Smooth muscle cell of the brain vasculature (primary cell): Measurements from ENCODE around the gene SPECC1.
"Not testable (repeated sequence)": the region's sequence is repeated elsewhere in the genome, so short reads cannot be mapped to it uniquely, and the experiment has no call there.

Experiments used
- DNase-seq: peaks from one replicate; pipeline ENCODE4 v3.0.0-alpha.2; 2012; ENCODE audit warnings: low read depth, low spot score

SPECC1 gene

DNA sequence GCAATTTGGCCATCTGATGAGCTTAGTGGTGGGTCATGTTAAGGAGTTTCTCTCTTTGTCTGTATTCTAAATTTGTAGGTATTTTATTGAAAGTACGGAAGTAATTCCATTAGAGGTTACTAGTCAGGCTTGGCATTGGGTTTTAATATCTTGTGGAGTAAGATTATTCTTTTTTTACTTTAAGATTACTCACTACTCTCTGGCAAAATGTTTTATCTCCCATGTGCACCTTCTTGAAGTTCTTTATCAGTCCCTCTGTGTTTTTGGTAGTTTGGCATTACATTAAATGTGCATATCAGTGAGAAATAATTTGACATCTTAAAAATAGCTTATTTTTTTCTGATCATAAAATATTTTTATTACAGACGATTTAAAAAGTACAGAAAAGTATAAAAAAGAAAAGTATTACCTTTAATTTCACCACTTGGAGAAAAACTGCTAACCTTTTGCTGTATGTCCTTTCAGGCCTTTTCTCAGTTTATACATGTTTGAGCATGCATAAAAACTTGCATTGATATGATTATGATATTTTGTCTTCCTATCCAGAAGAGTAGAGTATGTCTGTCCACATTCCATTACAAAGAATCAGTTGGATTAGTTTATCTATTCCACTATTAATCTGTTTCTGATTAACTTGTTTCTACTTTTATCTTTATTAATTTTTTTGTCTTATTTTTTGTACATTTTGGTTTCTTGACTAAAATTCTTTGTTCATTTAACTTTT is 198.3 kb downstream of the SPECC1 start:
- no peak for DNase-seq

- DNase-seq, result no peak
Measured at GRCh38 chr17:20208717-20209116, 199.6 kb downstream of the SPECC1 start.

- no peak for DNase-seq
Measured at GRCh38 chr17:20210180-20210579, 201.0 kb downstream of the SPECC1 start.

DNA sequence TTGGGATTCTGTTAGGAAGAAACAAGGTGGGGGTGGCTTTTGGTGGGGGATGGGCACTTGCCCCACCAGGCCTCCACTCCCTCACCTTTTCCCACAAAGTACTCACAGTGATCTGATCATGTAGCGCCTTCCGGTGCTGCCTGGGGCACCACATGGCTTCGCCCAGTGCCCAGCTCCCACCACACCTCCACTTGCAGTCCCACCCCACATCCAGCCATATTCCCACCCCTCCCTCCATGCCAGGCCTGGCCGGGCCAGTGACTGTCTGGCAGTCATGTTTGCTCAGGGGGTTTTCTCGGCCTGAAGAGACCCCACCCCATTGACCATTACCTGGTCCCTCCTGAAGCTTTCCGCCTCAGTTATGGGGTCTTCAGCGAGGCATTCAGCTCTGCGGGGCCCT is 201.5 kb downstream of the SPECC1 start:
- no peak for DNase-seq

- no peak for DNase-seq
Measured at GRCh38 chr17:20211246-20211645, 202.1 kb downstream of the SPECC1 start.

- DNase-seq, result no peak
Measured at GRCh38 chr17:20213449-20213848, 204.3 kb downstream of the SPECC1 start.

DNA sequence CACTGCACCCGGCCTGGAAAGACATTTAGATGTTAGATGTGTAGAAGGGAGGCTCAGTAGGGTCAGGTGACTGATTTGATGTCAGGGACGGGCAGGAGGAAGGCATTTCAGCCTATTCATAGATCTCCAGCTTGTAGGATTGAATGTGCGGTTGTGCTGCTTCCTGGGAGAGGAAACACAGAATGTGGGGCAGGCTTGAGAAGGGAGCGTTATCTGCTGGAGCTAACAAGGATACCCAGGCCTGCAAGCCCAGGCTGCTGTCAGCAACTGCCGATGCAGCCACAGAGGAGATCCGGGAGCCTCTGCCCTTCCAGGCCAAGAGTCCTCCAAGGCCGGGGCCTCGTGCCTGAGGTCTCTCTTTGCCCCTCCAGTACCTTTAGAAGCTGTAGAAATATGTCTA is 205.6 kb downstream of the SPECC1 start:
- DNase-seq, result no peak

GRCh38 chr17:20216154-20216815 is 207.1 kb downstream of the SPECC1 start:
- no peak for DNase-seq

GRCh38 chr17:20216853-20217252 is 207.7 kb downstream of the SPECC1 start:
- no peak for DNase-seq

GRCh38 chr17:20217677-20218076 is 208.5 kb downstream of the SPECC1 start:
- DNase-seq, result no peak

DNA sequence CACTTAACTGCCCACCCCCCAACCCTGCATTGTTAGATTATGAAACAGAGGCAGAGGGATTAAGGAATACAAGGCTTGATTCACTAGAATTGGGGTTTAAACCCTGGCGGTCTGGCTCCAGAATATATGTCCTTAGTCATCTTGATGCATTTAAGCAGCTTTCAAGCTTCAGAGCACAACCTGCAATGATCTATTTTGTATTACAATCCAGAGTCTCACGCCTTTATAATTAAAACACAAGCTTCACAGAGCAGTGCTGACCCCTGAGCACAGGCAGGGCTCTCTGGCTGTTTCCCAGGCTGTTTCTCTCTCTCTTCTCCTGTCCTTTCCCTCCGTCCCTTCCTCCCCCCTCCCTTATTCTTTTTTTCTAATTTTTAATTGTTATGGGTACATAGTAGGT is 209.1 kb downstream of the SPECC1 start:
- DNase-seq, result no peak

DNA sequence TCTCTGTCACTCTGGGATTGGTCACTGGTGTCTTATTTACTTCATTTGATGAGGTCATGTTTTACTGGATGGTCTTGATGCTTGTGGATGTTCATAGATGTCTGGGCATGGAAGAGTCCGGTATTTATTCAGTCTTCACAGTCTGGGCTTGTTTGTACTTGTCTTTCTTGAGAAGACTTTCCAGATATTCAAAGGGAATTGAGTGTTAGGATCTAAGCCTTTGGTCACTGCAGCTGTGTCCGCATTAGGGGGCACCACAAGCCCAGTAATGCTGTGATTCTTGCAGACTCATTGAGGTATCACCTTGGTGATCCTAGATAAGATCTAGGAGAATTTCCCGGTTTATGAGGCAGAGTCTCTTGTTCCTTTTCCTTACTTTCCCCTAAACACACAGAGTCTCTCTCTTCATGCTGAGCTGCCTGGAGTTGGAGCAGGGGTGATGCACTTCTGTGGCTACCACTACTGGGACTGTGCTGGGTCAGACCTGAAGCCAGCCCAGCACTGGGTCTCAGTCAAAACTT is 214.7 kb downstream of the SPECC1 start:
- DNase-seq, result no peak

GRCh38 chr17:20224379-20224778 is 215.2 kb downstream of the SPECC1 start:
- DNase-seq, result no peak

DNA sequence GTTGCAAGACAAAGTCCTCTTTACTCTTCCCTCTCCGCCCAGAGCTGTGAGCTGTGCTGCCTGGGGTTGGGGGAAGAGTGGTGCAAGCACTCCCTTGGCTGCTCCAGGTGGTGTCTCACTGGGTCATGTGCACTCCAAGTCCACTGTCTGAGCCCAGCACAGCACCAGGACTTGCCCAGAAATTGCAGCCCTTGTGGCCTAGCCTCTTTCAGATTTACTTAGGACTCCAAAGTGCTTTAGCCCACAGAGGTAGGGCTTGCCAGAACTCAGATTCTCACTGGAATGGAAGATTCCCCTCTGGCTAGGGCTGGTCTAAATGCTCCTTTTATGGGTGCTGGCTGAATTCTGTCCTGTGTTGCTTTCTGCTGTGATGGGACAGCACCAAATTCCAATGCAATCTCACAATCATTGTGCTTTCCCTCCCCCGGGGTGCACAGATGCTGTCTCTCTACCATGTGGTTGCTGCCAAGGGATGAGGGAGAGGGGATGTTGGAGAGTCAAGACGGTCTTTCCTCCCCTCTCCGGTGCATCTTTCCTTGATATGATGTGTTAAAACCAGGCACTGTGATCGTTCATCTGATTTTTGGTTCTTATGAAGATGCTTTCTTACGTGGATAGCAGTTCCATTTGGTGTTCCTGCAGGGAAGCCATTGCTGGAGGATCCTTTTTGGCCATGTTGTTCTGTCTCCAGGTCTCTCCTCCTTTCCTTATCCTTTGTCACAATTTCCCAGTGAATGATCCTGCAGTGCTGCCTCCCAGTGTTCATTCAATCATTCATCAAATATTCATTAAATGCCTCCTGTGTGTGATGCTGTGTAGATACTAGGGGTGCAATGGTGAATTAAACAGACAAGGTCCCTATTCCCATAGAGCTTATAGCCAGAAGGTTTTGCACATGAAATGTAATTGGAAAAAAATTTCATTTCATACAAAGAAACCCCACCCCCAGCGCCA is 216.3 kb downstream of the SPECC1 start:
- no peak for DNase-seq

DNA sequence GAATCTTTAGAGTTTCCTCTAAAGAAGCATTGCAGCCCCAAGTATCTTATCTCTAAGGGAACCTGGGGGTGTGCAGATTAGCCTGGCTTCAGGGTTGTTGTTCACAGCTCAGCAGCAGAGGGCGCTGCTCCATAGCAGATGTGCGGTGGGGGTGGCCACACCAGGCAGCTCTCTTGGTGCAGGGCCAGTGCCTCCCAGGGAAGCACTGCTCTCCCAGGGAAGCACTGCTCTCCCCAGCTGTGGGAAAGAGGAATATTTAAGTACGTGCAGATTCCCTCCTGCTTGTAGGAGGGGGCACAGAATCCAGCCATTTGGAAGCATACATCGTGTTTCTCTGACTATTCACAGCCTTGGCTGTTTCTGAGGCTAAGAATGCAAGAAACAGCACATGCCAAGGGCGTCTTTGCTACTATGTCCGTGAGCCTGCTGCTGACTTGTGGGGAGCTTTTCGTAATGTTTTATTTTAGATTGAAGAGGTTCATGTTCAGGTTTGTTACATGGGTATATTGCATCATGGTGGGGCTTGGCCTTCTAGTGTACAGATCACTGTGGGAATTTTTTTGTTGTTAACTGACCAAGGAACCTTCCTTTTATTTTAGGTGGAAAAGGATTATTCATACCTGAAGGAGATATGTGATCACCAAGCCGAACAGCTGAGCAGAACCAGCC is 217.8 kb downstream of the SPECC1 start:
- peak; percentile 56 for DNase-seq

GRCh38 chr17:20227720-20228370 is 218.7 kb downstream of the SPECC1 start:
- not testable (repeated sequence) for DNase-seq

DNA sequence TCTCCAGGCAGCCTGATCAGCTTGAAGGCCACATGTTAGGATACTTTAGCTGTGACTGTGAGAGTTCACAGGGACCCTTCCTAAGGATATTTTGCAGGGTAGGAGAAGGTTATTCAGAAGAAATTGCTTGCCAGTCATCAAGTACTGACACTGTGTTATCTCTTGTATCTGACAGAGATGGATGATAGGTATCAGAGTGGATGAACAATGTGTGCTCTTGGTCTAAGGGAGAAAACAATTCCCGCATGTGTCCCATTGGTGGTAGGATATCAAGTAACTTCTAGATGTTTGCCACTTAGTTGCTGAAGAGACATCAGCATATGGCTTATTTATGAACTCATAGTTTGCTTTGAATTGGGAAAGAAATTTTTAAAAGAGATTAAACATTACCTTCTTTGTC is 219.3 kb downstream of the SPECC1 start:
- DNase-seq, result no peak

DNA sequence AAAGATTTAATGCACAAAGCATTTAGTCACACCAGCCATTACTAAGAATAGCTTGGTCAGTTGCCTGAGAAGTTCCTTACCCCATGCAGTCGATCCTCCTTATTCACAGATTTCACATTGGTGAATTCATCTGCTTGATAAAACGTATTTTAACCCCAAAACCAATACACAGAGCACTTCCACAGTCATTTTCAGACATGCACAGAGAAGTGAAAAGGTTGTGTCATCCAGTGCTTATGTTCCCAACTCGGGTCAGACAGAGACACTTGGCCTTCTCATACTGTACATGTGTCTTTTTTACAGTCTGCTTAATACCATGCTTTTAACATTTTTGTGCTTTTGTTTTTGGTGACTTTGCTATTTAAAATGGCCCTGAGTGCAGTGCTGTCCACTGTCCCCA is 219.7 kb downstream of the SPECC1 start:
- DNase-seq, result no peak

- DNase-seq, result no peak
Measured at GRCh38 chr17:20230924-20231323, 221.8 kb downstream of the SPECC1 start.

DNA sequence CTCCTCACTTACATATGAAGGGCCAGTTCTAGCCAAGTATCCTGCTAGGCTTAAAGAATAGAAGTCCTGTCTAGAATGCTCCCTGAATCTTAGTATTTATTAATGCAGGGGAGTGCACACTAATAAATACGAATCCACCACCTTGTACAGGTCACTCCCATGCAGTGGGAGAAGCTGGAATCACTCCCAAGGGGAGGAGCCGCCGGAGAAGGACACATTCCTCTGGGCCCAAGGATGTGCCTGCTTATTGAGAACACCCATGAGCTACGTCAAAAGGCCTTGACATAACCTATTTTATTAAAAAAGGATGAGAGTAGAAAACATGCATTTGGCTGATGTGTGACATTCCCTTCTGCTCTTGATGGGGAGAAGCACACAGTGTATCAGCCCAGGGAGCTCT is 223.5 kb downstream of the SPECC1 start:
- no peak for DNase-seq

DNA sequence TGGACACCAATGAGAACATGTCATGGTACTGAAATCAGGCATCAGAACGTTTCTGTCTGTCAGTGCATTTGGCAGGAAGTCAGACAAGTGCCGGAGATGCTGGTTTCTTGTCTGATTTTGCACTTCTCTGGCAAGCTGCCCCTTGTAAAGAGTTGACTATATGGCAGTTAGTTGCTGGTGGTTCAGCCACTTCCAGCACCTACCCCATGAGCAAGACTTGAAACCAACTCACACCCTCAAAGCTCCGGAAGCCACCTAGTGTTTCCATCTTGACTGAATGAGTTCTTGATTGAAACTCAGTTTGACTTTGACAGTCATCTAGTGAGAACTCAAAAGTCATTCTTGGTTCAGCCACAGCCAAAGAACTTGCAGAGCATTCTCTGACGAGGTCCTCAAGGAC is 225.1 kb downstream of the SPECC1 start:
- no peak for DNase-seq
